ENCODE measurements around the gene CADM1.

The CADM1 gene

GRCh38 chr11:115407496-115407895 is 96.7 kb downstream of the CADM1 start:
- Mint-ChIP-seq H3K4me3 (no peak overlapping the region), H3K36me3 (ENCODE audit: low read depth) (no peaks in the 10 kb centered on the region), H3K4me1 (peaks cover 45% of the 10 kb centered on the region), H3K27ac (peak overlapping the region; percentile 72 to 91 (median 85)), H3K27me3 (ENCODE audit: low read depth) (no peaks in the 10 kb centered on the region), H3K9me3 (no peaks in the 10 kb centered on the region)
- TF ChIP-seq, protein P1, sequence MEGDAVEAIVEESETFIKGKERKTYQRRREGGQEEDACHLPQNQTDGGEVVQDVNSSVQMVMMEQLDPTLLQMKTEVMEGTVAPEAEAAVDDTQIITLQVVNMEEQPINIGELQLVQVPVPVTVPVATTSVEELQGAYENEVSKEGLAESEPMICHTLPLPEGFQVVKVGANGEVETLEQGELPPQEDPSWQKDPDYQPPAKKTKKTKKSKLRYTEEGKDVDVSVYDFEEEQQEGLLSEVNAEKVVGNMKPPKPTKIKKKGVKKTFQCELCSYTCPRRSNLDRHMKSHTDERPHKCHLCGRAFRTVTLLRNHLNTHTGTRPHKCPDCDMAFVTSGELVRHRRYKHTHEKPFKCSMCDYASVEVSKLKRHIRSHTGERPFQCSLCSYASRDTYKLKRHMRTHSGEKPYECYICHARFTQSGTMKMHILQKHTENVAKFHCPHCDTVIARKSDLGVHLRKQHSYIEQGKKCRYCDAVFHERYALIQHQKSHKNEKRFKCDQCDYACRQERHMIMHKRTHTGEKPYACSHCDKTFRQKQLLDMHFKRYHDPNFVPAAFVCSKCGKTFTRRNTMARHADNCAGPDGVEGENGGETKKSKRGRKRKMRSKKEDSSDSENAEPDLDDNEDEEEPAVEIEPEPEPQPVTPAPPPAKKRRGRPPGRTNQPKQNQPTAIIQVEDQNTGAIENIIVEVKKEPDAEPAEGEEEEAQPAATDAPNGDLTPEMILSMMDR (IDR thresholded peaks at IDR 0.05; ENCODE audit: unreplicated experiment in 3 of 3): no peak

GRCh38 chr11:115406404-115406803 is 97.8 kb downstream of the CADM1 start:
- TF ChIP-seq, protein P1 (IDR thresholded peaks at IDR 0.05; ENCODE audit: unreplicated experiment in 3 of 3): no peak
- H3K9me3 Mint-ChIP-seq: no peaks in the 10 kb centered on the region
- no peak overlapping the region for H3K27ac Mint-ChIP-seq
- H3K4me1 Mint-ChIP-seq: peaks cover 46% of the 10 kb centered on the region
- no peak overlapping the region for H3K4me3 Mint-ChIP-seq
- H3K27me3 Mint-ChIP-seq (ENCODE audit: low read depth): no peaks in the 10 kb centered on the region
- no peaks in the 10 kb centered on the region for H3K36me3 Mint-ChIP-seq (ENCODE audit: low read depth)

DNA sequence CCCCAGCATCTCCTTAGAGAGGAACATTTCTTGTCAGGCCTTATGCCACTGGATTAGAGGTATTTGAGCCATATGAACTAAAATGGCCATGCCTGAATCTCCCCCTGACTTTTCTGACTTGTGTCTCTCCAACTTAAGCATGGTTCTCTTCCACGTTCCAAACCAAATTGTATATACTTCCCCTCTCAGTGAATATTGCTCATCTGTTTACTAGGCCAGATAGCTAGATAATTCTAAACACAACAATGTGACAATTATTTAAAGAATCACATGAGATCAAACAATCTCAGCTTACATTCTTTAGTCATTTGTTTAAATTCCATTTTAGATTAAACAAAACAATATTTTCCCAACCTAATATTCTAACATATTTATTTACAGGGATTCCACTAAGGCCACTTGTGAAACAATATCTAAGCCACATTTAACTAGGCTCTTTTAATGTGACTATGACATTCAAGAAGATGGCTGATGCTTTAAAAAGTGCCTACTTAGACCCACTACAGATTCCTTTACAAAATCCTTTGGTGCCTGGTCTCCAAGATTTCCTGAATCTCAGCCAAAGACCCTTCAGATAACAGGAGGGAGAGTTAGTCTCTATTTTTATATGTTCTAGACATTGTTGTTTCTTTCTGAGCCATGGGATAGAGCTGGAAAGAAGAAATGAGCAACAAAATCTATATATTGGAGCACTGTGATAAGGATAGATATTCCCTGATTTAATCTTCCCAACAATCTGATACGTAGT is 105.7 kb downstream of the CADM1 start:
- TF ChIP-seq, protein P1 (IDR thresholded peaks at IDR 0.05; ENCODE audit: unreplicated experiment in 3 of 3): no peak
- peaks cover 42% of the 10 kb centered on the region for H3K4me1 Mint-ChIP-seq
- no peak overlapping the region for H3K4me3 Mint-ChIP-seq
- H3K36me3 Mint-ChIP-seq (ENCODE audit: low read depth): peaks cover 19% of the 10 kb centered on the region
- H3K9me3 Mint-ChIP-seq: no peaks in the 10 kb centered on the region
- H3K27me3 Mint-ChIP-seq (ENCODE audit: low read depth): no peaks in the 10 kb centered on the region
- no peak overlapping the region for H3K27ac Mint-ChIP-seq

- TF ChIP-seq, protein P1 (IDR thresholded peaks at IDR 0.05; ENCODE audit: unreplicated experiment in 3 of 3): no peak
- no peak overlapping the region for H3K4me3 Mint-ChIP-seq
- peaks cover 19% of the 10 kb centered on the region for H3K36me3 Mint-ChIP-seq (ENCODE audit: low read depth)
- H3K27me3 Mint-ChIP-seq (ENCODE audit: low read depth): no peaks in the 10 kb centered on the region
- peak overlapping the region in 2 of 3 experiments; percentile 46 to 54 for H3K27ac Mint-ChIP-seq
- no peaks in the 10 kb centered on the region for H3K9me3 Mint-ChIP-seq
- peaks cover 44% of the 10 kb centered on the region for H3K4me1 Mint-ChIP-seq
These were observed 107.7 kb downstream of the CADM1 start for GRCh38 chr11:115396533-115396932.

GRCh38 chr11:115393950-115394349 is 110.3 kb downstream of the CADM1 start:
- H3K27ac Mint-ChIP-seq: peak overlapping the region in 1 of 3 experiments; percentile 54
- H3K4me1 Mint-ChIP-seq: peaks cover 51% of the 10 kb centered on the region
- peaks cover 14% of the 10 kb centered on the region for H3K36me3 Mint-ChIP-seq (ENCODE audit: low read depth)
- no peak overlapping the region for H3K4me3 Mint-ChIP-seq
- H3K27me3 Mint-ChIP-seq (ENCODE audit: low read depth): no peaks in the 10 kb centered on the region
- TF ChIP-seq, protein P1 (IDR thresholded peaks at IDR 0.05; ENCODE audit: unreplicated experiment in 3 of 3): no peak
- H3K9me3 Mint-ChIP-seq: no peaks in the 10 kb centered on the region

- Mint-ChIP-seq H3K9me3 (no peaks in the 10 kb centered on the region), H3K36me3 (ENCODE audit: low read depth) (no peaks in the 10 kb centered on the region), H3K4me1 (peaks cover 32% of the 10 kb centered on the region), H3K27me3 (ENCODE audit: low read depth) (no peaks in the 10 kb centered on the region), H3K4me3 (no peak overlapping the region), H3K27ac (peak overlapping the region in 2 of 3 experiments; percentile 21 to 48)
- TF ChIP-seq, protein P1 (IDR thresholded peaks at IDR 0.05; ENCODE audit: unreplicated experiment in 3 of 3): no peak
These were observed 112.6 kb downstream of the CADM1 start for GRCh38 chr11:115391598-115391997.

All from nephron (organoid).